ENCODE measurements around the gene PIGT. TPM values are rescaled to one million over a fixed set of nuclear protein-coding genes. Genes with fewer than 3 reads are reported as not detected.

Gene PIGT
- total RNA-seq, 4 donors from 2014 or later = 28.7 to 89.2 (median 62.6) TPM

GRCh38 chr20:45409521-45410272 is 6.2 kb upstream of the PIGT start:
- peak overlapping the region in 1 of 2 donors; percentile 44 for H3K27ac ChIP-seq
- TF ChIP-seq, protein P1, sequence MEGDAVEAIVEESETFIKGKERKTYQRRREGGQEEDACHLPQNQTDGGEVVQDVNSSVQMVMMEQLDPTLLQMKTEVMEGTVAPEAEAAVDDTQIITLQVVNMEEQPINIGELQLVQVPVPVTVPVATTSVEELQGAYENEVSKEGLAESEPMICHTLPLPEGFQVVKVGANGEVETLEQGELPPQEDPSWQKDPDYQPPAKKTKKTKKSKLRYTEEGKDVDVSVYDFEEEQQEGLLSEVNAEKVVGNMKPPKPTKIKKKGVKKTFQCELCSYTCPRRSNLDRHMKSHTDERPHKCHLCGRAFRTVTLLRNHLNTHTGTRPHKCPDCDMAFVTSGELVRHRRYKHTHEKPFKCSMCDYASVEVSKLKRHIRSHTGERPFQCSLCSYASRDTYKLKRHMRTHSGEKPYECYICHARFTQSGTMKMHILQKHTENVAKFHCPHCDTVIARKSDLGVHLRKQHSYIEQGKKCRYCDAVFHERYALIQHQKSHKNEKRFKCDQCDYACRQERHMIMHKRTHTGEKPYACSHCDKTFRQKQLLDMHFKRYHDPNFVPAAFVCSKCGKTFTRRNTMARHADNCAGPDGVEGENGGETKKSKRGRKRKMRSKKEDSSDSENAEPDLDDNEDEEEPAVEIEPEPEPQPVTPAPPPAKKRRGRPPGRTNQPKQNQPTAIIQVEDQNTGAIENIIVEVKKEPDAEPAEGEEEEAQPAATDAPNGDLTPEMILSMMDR (IDR thresholded peaks at IDR 0.05) = no peak
- no peak for TF ChIP-seq POLR2A (IDR thresholded peaks at IDR 0.05)
- peaks cover 0 to 5% of the 10 kb centered on the region in 2 donors for H3K4me1 ChIP-seq
- H3K9me3 ChIP-seq = no peaks in the 10 kb centered on the region
- no peaks in the 10 kb centered on the region for H3K36me3 ChIP-seq
- H3K4me3 ChIP-seq = no peak overlapping the region
- intact Hi-C loops (cut with DNase I; ENCODE audit: low total_unique reads) = no loop called here
- DNase-seq = no peak
- H3K27me3 ChIP-seq = no peaks in the 10 kb centered on the region

- no peak for DNase-seq
- Histone ChIP-seq H3K27ac (no peak overlapping the region), H3K9me3 (no peaks in the 10 kb centered on the region), H3K4me1 (peaks cover 0 to 5% of the 10 kb centered on the region in 2 donors), H3K4me3 (no peak overlapping the region), H3K36me3 (no peaks in the 10 kb centered on the region), H3K27me3 (no peaks in the 10 kb centered on the region)
- TF ChIP-seq, protein P1 (IDR thresholded peaks at IDR 0.05) = no peak
- no peak for TF ChIP-seq POLR2A (IDR thresholded peaks at IDR 0.05)
- intact Hi-C loops (cut with DNase I; ENCODE audit: low total_unique reads) = no loop called here
Observed at GRCh38 chr20:45410887-45411286, 5.1 kb upstream of the PIGT start.

GRCh38 chr20:45412653-45413052 is 3.3 kb upstream of the PIGT start:
- intact Hi-C loops (cut with DNase I; ENCODE audit: low total_unique reads) = no loop called here
- TF ChIP-seq, protein P1 (IDR thresholded peaks at IDR 0.05) = no peak
- TF ChIP-seq POLR2A (IDR thresholded peaks at IDR 0.05) = no peak

DNA sequence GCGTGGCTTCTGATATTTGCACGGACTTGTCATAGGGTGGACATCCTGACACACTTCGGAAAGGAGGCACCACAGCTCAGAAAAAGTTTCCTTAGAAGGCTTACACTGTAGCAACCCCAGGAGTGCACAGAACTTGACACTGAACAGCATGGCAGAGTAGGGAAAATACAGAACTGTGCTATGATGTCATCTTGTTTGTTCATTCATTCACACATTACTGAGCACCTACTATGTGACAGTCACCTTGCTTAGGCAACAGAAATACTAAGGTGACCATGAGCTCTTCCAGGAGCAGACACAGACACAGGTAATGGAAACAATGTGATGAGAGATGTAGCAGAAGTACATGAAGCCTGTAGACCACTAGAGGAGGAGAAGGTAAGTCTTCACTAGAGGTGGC is 2.5 kb upstream of the PIGT start:
- H3K9me3 ChIP-seq = no peaks in the 10 kb centered on the region
- DNase-seq = no peak
- no peaks in the 10 kb centered on the region for H3K27me3 ChIP-seq
- no peaks in the 10 kb centered on the region for H3K36me3 ChIP-seq
- TF ChIP-seq, protein P1 (IDR thresholded peaks at IDR 0.05) = no peak
- no peak overlapping the region for H3K27ac ChIP-seq
- peaks cover 8 to 12% of the 10 kb centered on the region in 2 donors for H3K4me1 ChIP-seq
- H3K4me3 ChIP-seq = no peak overlapping the region
- intact Hi-C loops (cut with DNase I; ENCODE audit: low total_unique reads) = no loop called here

More at GRCh38 chr20:45412653-45413052, 3.3 kb upstream of the PIGT start:
- no peaks in the 10 kb centered on the region for H3K27me3 ChIP-seq
- no peak overlapping the region for H3K27ac ChIP-seq
- H3K4me3 ChIP-seq = no peak overlapping the region
- H3K36me3 ChIP-seq = no peaks in the 10 kb centered on the region
- peaks cover 11 to 13% of the 10 kb centered on the region in 2 donors for H3K4me1 ChIP-seq
- no peak for DNase-seq
- no peaks in the 10 kb centered on the region for H3K9me3 ChIP-seq

DNA sequence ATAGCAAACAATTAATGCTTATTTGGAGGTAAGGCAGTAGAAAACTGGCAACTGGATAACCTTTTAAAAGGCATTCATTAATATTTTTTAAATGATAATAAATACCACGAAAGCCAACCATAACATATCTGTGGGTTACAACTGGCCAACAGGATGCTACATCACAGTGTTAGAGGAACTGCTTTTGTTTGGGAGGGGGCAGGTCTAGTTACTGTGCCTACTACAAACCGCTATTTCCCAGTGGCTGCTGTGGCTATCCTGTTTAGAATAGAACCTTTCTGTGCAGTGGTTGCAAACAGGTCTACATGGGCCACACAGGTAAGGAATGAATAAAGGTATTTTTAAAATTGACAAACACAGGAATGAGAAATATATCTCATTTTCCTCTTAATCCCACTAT is 976 bp downstream of the PIGT start:
- Histone ChIP-seq H3K27ac (peak overlapping the region; percentile 55 to 85), H3K36me3 (no peaks in the 10 kb centered on the region), H3K4me1 (peaks cover 8 to 12% of the 10 kb centered on the region in 2 donors), H3K9me3 (no peaks in the 10 kb centered on the region), H3K4me3 (peak overlapping the region; percentile 77 to 97), H3K27me3 (no peaks in the 10 kb centered on the region)
- DNase-seq = no peak
- TF ChIP-seq POLR2A (IDR thresholded peaks at IDR 0.05) = no peak
- TF ChIP-seq, protein P1 (IDR thresholded peaks at IDR 0.05) = no peak
- intact Hi-C loops (cut with DNase I; ENCODE audit: low total_unique reads) = no loop called here

Measured in uterus (tissue), 4 donors.